ENCODE measurements around the gene LRRC4C. TPM values are rescaled to one million over a fixed set of nuclear protein-coding genes. Genes with fewer than 3 reads are reported as not detected.
"Not testable (repeated sequence)": the region's sequence is repeated elsewhere in the genome, so short reads cannot be mapped to it uniquely, and the experiment has no call there.

The LRRC4C gene
- total RNA-seq, 1 donor from 2014 or later, result 0.41 TPM

DNA sequence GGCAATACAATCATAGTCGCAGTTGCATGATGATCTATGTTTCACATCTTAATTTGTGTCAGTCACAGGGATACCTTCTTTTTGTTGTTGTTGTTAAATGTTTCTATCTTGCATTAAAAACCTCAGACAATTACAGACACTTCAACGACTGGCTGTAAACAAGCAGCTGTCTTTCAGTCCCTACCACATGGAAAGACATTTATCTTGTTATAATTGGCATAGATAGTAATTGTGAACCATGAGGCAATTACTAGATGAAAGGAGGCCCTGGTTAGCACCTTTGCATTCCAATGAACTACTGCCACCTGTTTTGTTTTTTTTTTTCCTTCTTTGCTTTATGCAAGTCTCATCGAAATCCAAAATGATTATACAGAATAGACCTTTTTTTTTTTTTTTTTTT, 416.8 kb downstream of the LRRC4C start:
- TF ChIP-seq, protein P1, sequence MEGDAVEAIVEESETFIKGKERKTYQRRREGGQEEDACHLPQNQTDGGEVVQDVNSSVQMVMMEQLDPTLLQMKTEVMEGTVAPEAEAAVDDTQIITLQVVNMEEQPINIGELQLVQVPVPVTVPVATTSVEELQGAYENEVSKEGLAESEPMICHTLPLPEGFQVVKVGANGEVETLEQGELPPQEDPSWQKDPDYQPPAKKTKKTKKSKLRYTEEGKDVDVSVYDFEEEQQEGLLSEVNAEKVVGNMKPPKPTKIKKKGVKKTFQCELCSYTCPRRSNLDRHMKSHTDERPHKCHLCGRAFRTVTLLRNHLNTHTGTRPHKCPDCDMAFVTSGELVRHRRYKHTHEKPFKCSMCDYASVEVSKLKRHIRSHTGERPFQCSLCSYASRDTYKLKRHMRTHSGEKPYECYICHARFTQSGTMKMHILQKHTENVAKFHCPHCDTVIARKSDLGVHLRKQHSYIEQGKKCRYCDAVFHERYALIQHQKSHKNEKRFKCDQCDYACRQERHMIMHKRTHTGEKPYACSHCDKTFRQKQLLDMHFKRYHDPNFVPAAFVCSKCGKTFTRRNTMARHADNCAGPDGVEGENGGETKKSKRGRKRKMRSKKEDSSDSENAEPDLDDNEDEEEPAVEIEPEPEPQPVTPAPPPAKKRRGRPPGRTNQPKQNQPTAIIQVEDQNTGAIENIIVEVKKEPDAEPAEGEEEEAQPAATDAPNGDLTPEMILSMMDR (IDR thresholded peaks at IDR 0.05; ENCODE audit: borderline replicate concordance), result no peak
- no peaks in the 10 kb centered on the region for H3K27me3 ChIP-seq (ENCODE audit: low read depth)
- no peaks in the 10 kb centered on the region for H3K36me3 ChIP-seq
- no peak for DNase-seq
- no peaks in the 10 kb centered on the region for H3K4me1 ChIP-seq
- no peaks in the 10 kb centered on the region for H3K9me3 ChIP-seq (replicated peaks)
- H3K27ac ChIP-seq (replicated peaks), result no peak overlapping the region
- H3K4me3 ChIP-seq, result no peak overlapping the region
- intact Hi-C loops (cut with micrococcal nuclease), result no loop called here

GRCh38 chr11:41040474-41040873, 419.0 kb downstream of the LRRC4C start:
- Histone ChIP-seq H3K36me3 (no peaks in the 10 kb centered on the region), H3K4me1 (no peaks in the 10 kb centered on the region), H3K27ac (replicated peaks) (no peak overlapping the region), H3K4me3 (no peak overlapping the region), H3K27me3 (ENCODE audit: low read depth) (no peaks in the 10 kb centered on the region), H3K9me3 (replicated peaks) (no peaks in the 10 kb centered on the region)
- no peak for DNase-seq
- intact Hi-C loops (cut with micrococcal nuclease), result no loop called here
- TF ChIP-seq, protein P1 (IDR thresholded peaks at IDR 0.05; ENCODE audit: borderline replicate concordance), result no peak

DNA sequence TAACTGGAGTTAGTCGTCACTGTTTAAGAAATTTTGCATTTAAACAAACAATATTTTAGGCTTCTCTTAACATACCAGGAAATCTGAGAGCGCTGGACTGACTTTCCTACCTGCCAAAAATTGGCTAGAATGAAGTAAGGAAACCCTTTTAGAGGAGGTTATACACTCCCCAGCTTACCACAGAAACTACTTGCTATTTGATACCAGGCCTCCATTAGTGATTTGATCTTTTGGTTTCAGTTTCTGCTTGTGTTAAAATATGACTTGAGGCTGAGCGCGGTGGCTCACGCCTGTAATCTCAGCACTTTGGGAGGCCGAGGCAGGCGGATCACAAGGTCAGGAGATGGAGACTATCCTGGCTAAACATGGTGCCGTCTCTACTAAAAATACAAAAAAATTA, 419.9 kb downstream of the LRRC4C start:
- Histone ChIP-seq H3K4me1 (no peaks in the 10 kb centered on the region), H3K27ac (replicated peaks) (no peak overlapping the region), H3K36me3 (no peaks in the 10 kb centered on the region), H3K4me3 (no peak overlapping the region), H3K27me3 (ENCODE audit: low read depth) (no peaks in the 10 kb centered on the region), H3K9me3 (replicated peaks) (no peaks in the 10 kb centered on the region)
- DNase-seq, result no peak
- TF ChIP-seq, protein P1 (IDR thresholded peaks at IDR 0.05; ENCODE audit: borderline replicate concordance), result no peak
- intact Hi-C loops (cut with micrococcal nuclease), result no loop called here

GRCh38 chr11:41031551-41032060, 427.8 kb downstream of the LRRC4C start:
- TF ChIP-seq, protein P1 (IDR thresholded peaks at IDR 0.05; ENCODE audit: borderline replicate concordance), result no peak
- Histone ChIP-seq H3K27ac (replicated peaks) (no peak overlapping the region), H3K4me3 (no peak overlapping the region), H3K36me3 (no peaks in the 10 kb centered on the region), H3K4me1 (no peaks in the 10 kb centered on the region), H3K9me3 (replicated peaks) (no peaks in the 10 kb centered on the region), H3K27me3 (ENCODE audit: low read depth) (no peaks in the 10 kb centered on the region)
- intact Hi-C loops (cut with micrococcal nuclease), result no loop called here
- DNase-seq, result no peak

GRCh38 chr11:41020259-41020658, 439.2 kb downstream of the LRRC4C start:
- TF ChIP-seq, protein P1 (IDR thresholded peaks at IDR 0.05; ENCODE audit: borderline replicate concordance), result no peak
- no peaks in the 10 kb centered on the region for H3K36me3 ChIP-seq
- H3K27ac ChIP-seq (replicated peaks), result no peak overlapping the region
- H3K4me3 ChIP-seq, result no peak overlapping the region
- DNase-seq, result no peak
- H3K9me3 ChIP-seq (replicated peaks), result no peaks in the 10 kb centered on the region
- no peaks in the 10 kb centered on the region for H3K27me3 ChIP-seq (ENCODE audit: low read depth)
- H3K4me1 ChIP-seq, result no peaks in the 10 kb centered on the region
- intact Hi-C loops (cut with micrococcal nuclease), result no loop called here

GRCh38 chr11:41019666-41020065, 439.8 kb downstream of the LRRC4C start:
- H3K27ac ChIP-seq (replicated peaks); intact Hi-C loops (cut with micrococcal nuclease); H3K36me3 ChIP-seq: not testable (repeated sequence)

More at GRCh38 chr11:41019666-41020065, 439.8 kb downstream of the LRRC4C start:
- DNase-seq; H3K27me3 ChIP-seq (ENCODE audit: low read depth); H3K4me1 ChIP-seq; H3K4me3 ChIP-seq; H3K9me3 ChIP-seq (replicated peaks): not testable (repeated sequence)

Data from left ventricle myocardium inferior (tissue), 1 donor.